RWPE2 (cell line): ENCODE data around the gene EXD3.

ENCODE experiments used
- ATAC-seq: fragments of 200-7000 bp; cut with Tn5 transposase; 3 replicates; pipeline ENCODE4 v1.9.1; 2021; ENCODE audit warnings: low read depth
- DNase-seq: peaks from one replicate; pipeline ENCODE4 v3.0.0-alpha.2; 2020; ENCODE audit warnings: low spot score
- H3K27ac ChIP-seq: fragments of 450-650 bp; 2 replicates; pipeline ENCODE4 v1.5.1; 2017; ENCODE audit warnings: mild to moderate bottlenecking; ENCODE audit not compliant: poor library complexity, severe bottlenecking
- H3K27me3 ChIP-seq: fragments of 250-450 bp; sonication (Bioruptor Pico); 2 replicates; pipeline ENCODE4 v1.5.1; 2021; ENCODE audit warnings: mild to moderate bottlenecking, moderate library complexity; ENCODE audit not compliant: insufficient read depth, poor library complexity, severe bottlenecking
- H3K36me3 ChIP-seq: fragments of 250-450 bp; sonication (Bioruptor Pico); 2 replicates; pipeline ENCODE4 v1.5.1; 2020; ENCODE audit warnings: low read depth, mild to moderate bottlenecking, moderate library complexity
- H3K4me1 ChIP-seq: fragments of 250-450 bp; sonication (Bioruptor Pico); 2 replicates; pipeline ENCODE4 v1.5.1; 2021; ENCODE audit warnings: mild to moderate bottlenecking, moderate library complexity; ENCODE audit not compliant: insufficient read depth, poor library complexity, severe bottlenecking
- H3K4me3 ChIP-seq: fragments of 250-450 bp; sonication (Bioruptor Pico); 2 replicates; pipeline ENCODE4 v1.5.1; 2021; ENCODE audit warnings: mild to moderate bottlenecking, moderate library complexity; ENCODE audit not compliant: severe bottlenecking
- H3K9me3 ChIP-seq: fragments of 250-450 bp; sonication (Bioruptor Pico); 2 replicates; pipeline ENCODE4 v1.5.1; 2021; ENCODE audit warnings: mild to moderate bottlenecking, moderate library complexity; ENCODE audit not compliant: severe bottlenecking
- CTCF ChIP-seq: fragments of 450-650 bp; IDR thresholded peaks from one replicate; pipeline ENCODE4 v1.5.1; 2017; ENCODE audit warnings: mild to moderate bottlenecking, moderate library complexity; ENCODE audit not compliant: poor library complexity, severe bottlenecking

The EXD3 gene

GRCh38 chr9:137303893-137304382 is 119.0 kb downstream of the EXD3 start:
- Histone ChIP-seq H3K36me3 (no peaks in the 10 kb centered on the region), H3K4me1 (peaks cover 14% of the 10 kb centered on the region), H3K27ac (no peak overlapping the region), H3K9me3 (no peaks in the 10 kb centered on the region), H3K27me3 (peaks cover 4% of the 10 kb centered on the region), H3K4me3 (no peak overlapping the region)
- ATAC-seq (no peak), DNase-seq (no peak)
- no peak for TF ChIP-seq CTCF

DNA sequence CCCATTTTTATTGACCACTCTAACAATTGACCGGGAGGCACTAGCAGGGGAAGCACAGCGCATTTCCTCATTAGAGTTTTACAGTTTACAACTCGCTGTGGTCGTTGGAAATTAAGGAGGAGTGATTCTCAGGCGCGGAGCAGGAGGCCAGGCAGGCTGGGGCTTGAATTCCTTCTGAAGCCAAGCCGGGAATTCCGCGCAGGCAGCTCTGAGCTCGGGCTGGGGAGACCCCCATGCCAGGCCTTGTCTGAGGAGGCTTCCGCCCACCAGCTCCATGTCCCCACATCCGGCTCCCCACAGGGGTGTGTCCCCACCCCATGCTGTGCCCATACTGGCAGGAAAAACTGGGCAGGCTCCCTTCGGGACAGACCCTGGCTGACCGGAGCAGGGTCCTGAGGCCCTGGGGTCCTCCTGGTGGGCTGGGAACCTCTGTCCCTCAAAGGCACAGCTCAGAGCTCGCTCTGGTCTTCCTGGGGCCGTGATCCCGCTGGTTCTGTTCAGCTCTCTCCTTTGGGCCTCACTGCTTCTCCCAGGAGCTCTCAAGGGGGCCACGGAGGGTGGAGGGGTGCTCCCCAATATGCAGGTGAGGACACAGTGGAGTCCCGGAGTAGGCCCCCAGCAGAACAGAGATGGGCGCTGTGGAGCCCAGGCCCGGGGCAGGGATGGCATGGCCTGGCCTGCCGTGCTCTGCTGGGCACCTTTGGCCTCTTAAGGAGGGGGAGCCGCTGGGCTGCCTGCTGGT is 119.6 kb downstream of the EXD3 start:
- Histone ChIP-seq H3K4me3 (peak overlapping the region; percentile 44), H3K9me3 (no peaks in the 10 kb centered on the region)

GRCh38 chr9:137302449-137303150 is 120.4 kb downstream of the EXD3 start:
- no peaks in the 10 kb centered on the region for H3K9me3 ChIP-seq
- H3K27me3 ChIP-seq, result peaks cover 4% of the 10 kb centered on the region
- DNase-seq (no peak), ATAC-seq (peak; percentile 56)
- TF ChIP-seq CTCF, result peak; percentile 82
- no peaks in the 10 kb centered on the region for H3K36me3 ChIP-seq
- H3K4me1 ChIP-seq, result peaks cover 14% of the 10 kb centered on the region
- H3K27ac ChIP-seq, result peak overlapping the region; percentile 32
- peak overlapping the region; percentile 44 for H3K4me3 ChIP-seq

More for the DNA sequence above, 119.6 kb downstream of the EXD3 start:
- Histone ChIP-seq H3K4me1 (peaks cover 14% of the 10 kb centered on the region), H3K27ac (peak overlapping the region; percentile 32), H3K27me3 (peaks cover 4% of the 10 kb centered on the region), H3K36me3 (no peaks in the 10 kb centered on the region)
- no peak for TF ChIP-seq CTCF
- ATAC-seq (peak; percentile 3; the same call in 1 of the 3 replicates), DNase-seq (no peak)

GRCh38 chr9:137302118-137302448 is 120.9 kb downstream of the EXD3 start, which contains the start of gene NRARP:
Gene NRARP, minus strand, starts transcription at chr9:137302271. Its CDS starts 343 bp downstream, at chr9:137301928.
- DNase-seq (peak; percentile 91), ATAC-seq (peak; percentile 26)
- Histone ChIP-seq H3K27me3 (peaks cover 4% of the 10 kb centered on the region), H3K9me3 (no peaks in the 10 kb centered on the region), H3K4me1 (peaks cover 14% of the 10 kb centered on the region), H3K27ac (peak within 1 kb of the TSS; percentile 32), H3K4me3 (peak within 1 kb of the TSS; percentile 44), H3K36me3 (no peaks in the 10 kb centered on the region)
- no peak for TF ChIP-seq CTCF
